GM23248 (cell line): Measurements from ENCODE around the gene FAM168A.

Source experiments
- EZH2 ChIP-seq: fragments of 200-600 bp; sonication (generic); IDR thresholded peaks from 2 replicates; pipeline ENCODE4 v1.6.1; 2018; ENCODE audit warnings: antibody characterized with exemption, mild to moderate bottlenecking; ENCODE audit not compliant: insufficient read depth, poor library complexity, severe bottlenecking
- EZH2phosphoT487 ChIP-seq: fragments of 200-600 bp; sonication (generic); IDR thresholded peaks from 2 replicates; pipeline ENCODE4 v1.6.1; 2018; ENCODE audit warnings: antibody characterized with exemption, moderate library complexity, mild to moderate bottlenecking, low read depth; ENCODE audit not compliant: insufficient read depth

DNA sequence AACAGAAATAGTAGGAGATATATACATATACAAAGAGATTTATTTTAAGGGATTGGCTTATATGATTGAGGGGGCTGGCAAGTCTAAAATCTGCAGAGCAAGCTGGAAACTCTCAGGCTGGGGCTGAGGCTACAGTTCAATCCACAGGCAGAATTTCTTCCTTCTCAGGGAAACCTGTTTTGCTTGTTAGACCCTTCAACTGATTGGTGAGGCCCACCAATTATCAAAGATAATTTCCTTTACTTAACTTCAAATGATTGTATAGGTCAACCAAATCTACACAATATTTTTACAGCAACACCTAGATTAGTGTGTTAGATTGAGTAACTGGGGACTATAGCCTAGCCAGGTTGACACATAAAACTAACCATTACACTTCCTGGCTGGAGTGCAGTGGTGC is 43.8 kb upstream of the FAM168A start:
- TF ChIP-seq EZH2 (no peak), EZH2phosphoT487 (no peak)
